GM23338 (cell line): ENCODE results near the gene LRRC34. TPM values are rescaled to one million over a fixed set of nuclear protein-coding genes. Genes with fewer than 3 reads are reported as not detected.

Experiments used
- ATAC-seq: fragments of 200-7000 bp; cut with Tn5 transposase; 3 replicates; pipeline ENCODE4 v1.9.1; 2020
- DNase-seq: peaks from one replicate; pipeline ENCODE4 v3.0.0-alpha.2; 2015; ENCODE audit warnings: low spot score
- H2AFZ ChIP-seq: fragments of 200-600 bp; sonication (generic); 2 replicates; pipeline ENCODE4 v1.8.0; 2016; ENCODE audit warnings: antibody characterized with exemption, mild to moderate bottlenecking, moderate library complexity
- H3F3A ChIP-seq: fragments of 200-600 bp; sonication (generic); replicated peaks from 2 replicates; pipeline ENCODE4 v1.8.0; 2017; ENCODE audit warnings: antibody characterized with exemption, mixed run types, low read depth
- H3K27ac ChIP-seq: fragments of 200-600 bp; sonication (generic); 2 replicates; pipeline ENCODE4 v1.6.1; 2016; ENCODE audit warnings: low read depth
- H3K27me3 ChIP-seq: fragments of 200-600 bp; sonication (generic); 2 replicates; pipeline ENCODE4 v1.8.0; 2016; ENCODE audit warnings: mild to moderate bottlenecking, mixed run types, moderate library complexity; ENCODE audit not compliant: insufficient read depth
- H3K36me3 ChIP-seq: fragments of 200-600 bp; sonication (generic); 2 replicates; pipeline ENCODE4 v1.8.0; 2016; ENCODE audit warnings: mild to moderate bottlenecking; ENCODE audit not compliant: insufficient read depth
- H3K4me1 ChIP-seq: fragments of 200-600 bp; sonication (generic); 2 replicates; pipeline ENCODE4 v1.8.0; 2016; ENCODE audit warnings: mild to moderate bottlenecking, moderate library complexity; ENCODE audit not compliant: insufficient read depth
- H3K4me2 ChIP-seq: fragments of 200-600 bp; sonication (generic); 2 replicates; pipeline ENCODE4 v1.7.1; 2017; ENCODE audit warnings: mixed run types
- H3K4me3 ChIP-seq: fragments of 200-600 bp; sonication (generic); 2 replicates; pipeline ENCODE4 v1.6.1; 2016; ENCODE audit warnings: mixed run types
- H3K79me2 ChIP-seq: fragments of 200-600 bp; sonication (generic); replicated peaks from 2 replicates; pipeline ENCODE4 v1.8.0; 2017; ENCODE audit warnings: mild to moderate bottlenecking; ENCODE audit not compliant: insufficient read depth
- H3K9me2 ChIP-seq: fragments of 200-600 bp; sonication (generic); 2 replicates; pipeline ENCODE4 v1.8.0; 2017; ENCODE audit not compliant: insufficient read depth
- H4K20me1 ChIP-seq: fragments of 200-600 bp; sonication (generic); replicated peaks from 2 replicates; pipeline ENCODE4 v1.8.0; 2017; ENCODE audit warnings: mild to moderate bottlenecking; ENCODE audit not compliant: insufficient read depth
- H3K27ac Mint-ChIP-seq: 2 replicates; pipeline ENCODE4 v1.8.0; 2020; ENCODE audit warnings: inconsistent platforms, mild to moderate bottlenecking, moderate library complexity, mixed read lengths
- H3K27me3 Mint-ChIP-seq: 3 replicates; pipeline ENCODE4 v1.8.0; 2022; ENCODE audit warnings: low read depth, mild to moderate bottlenecking, moderate library complexity, mixed read lengths, inconsistent platforms; ENCODE audit not compliant: insufficient read depth, poor library complexity
- H3K36me3 Mint-ChIP-seq: 3 replicates; pipeline ENCODE4 v1.8.0; 2021; ENCODE audit warnings: low read depth, mild to moderate bottlenecking, inconsistent platforms, moderate library complexity, mixed read lengths
- H3K4me1 Mint-ChIP-seq: 3 replicates; pipeline ENCODE4 v1.8.0; 2020; ENCODE audit warnings: mild to moderate bottlenecking, inconsistent platforms, mixed read lengths
- H3K4me3 Mint-ChIP-seq: 3 replicates; pipeline ENCODE4 v1.8.0; 2021; ENCODE audit warnings: moderate library complexity, mild to moderate bottlenecking, inconsistent platforms, mixed read lengths
- H3K9me3 Mint-ChIP-seq: 3 replicates; pipeline ENCODE4 v1.8.0; 2020; ENCODE audit warnings: moderate library complexity, mild to moderate bottlenecking, inconsistent platforms, mixed read lengths
- CREB1 ChIP-seq: fragments of 250-450 bp; sonication (Bioruptor Pico); IDR thresholded peaks from 2 replicates; pipeline ENCODE4 v1.5.0; 2020; ENCODE audit warnings: low read depth, mild to moderate bottlenecking, moderate library complexity
- EZH2 ChIP-seq: fragments of 200-600 bp; sonication (generic); IDR thresholded peaks from one replicate; pipeline ENCODE4 v1.8.0; 2017; ENCODE audit warnings: antibody characterized with exemption, mild to moderate bottlenecking, low read depth; ENCODE audit not compliant: unreplicated experiment
- EZH2phosphoT487 ChIP-seq: fragments of 200-600 bp; sonication (generic); IDR thresholded peaks from one replicate; pipeline ENCODE4 v1.8.1; 2018; ENCODE audit warnings: antibody characterized with exemption; ENCODE audit not compliant: unreplicated experiment
- NANOG ChIP-seq: IDR thresholded peaks from 2 replicates; pipeline ENCODE4 v1.6.1; 2016; ENCODE audit warnings: antibody characterized with exemption, borderline replicate concordance
- POLR2AphosphoS5 ChIP-seq: IDR thresholded peaks from 2 replicates; pipeline ENCODE4 v1.6.1; 2016; ENCODE audit warnings: antibody characterized with exemption, low read depth
- STAT1 ChIP-seq: IDR thresholded peaks from one replicate; pipeline ENCODE4 v1.6.1; 2016; ENCODE audit warnings: antibody characterized with exemption; ENCODE audit not compliant: unreplicated experiment
- ZNF114 ChIP-seq: fragments of 250-450 bp; sonication (Bioruptor Pico); IDR thresholded peaks from 2 replicates; pipeline ENCODE4 v1.5.0; 2020; ENCODE audit warnings: mild to moderate bottlenecking, moderate library complexity
- ZNF331 ChIP-seq: fragments of 250-450 bp; sonication (Bioruptor Pico); IDR thresholded peaks from 2 replicates; pipeline ENCODE4 v1.5.0; 2020; ENCODE audit warnings: low read depth, mild to moderate bottlenecking, moderate library complexity
- polyA plus RNA-seq: library from polyadenylated mRNA; unstranded; fragments of >200 nt; fragmentation: Nextera tagmentation; extraction: Ambion mirVana; gene quantifications from 2 replicates; pipeline ENCODE4 v1.2.1, GENCODE V29; 2016
- total RNA-seq: library from RNA; depleted of rRNA; stranded (reverse); fragments of >200 nt; shearing (Covaris generic); gene quantifications from 2 replicates; pipeline ENCODE4 v1.2.3, GENCODE V29; 2014
- TF ChIP-seq, protein P1 (sequence below), 2 experiments: fragments of 200-600 bp in 1 of 2; sonication (generic) in 1 of 2; conservative IDR thresholded peaks; 2 replicates each; pipeline versions ENCODE4 v1.5.1 to v1.6.1; 2016 to 2017; ENCODE audit warnings: antibody characterized with exemption in 2 of 2, low read depth in 2 of 2, mild to moderate bottlenecking in 2 of 2, moderate library complexity in 1 of 2
- TF ChIP-seq, protein P2 (sequence below): IDR thresholded peaks from 2 replicates; pipeline ENCODE4 v1.6.1; 2016; ENCODE audit warnings: antibody characterized with exemption
- TF ChIP-seq, protein P3 (sequence below): fragments of 250-450 bp; sonication (Bioruptor Pico); IDR thresholded peaks from 2 replicates; pipeline ENCODE4 v1.5.0; 2020; ENCODE audit warnings: mild to moderate bottlenecking, moderate library complexity

Gene LRRC34
- total and polyA plus RNA-seq, 2 experiments from 2014 or later = 9.1 to 15.7 TPM

DNA sequence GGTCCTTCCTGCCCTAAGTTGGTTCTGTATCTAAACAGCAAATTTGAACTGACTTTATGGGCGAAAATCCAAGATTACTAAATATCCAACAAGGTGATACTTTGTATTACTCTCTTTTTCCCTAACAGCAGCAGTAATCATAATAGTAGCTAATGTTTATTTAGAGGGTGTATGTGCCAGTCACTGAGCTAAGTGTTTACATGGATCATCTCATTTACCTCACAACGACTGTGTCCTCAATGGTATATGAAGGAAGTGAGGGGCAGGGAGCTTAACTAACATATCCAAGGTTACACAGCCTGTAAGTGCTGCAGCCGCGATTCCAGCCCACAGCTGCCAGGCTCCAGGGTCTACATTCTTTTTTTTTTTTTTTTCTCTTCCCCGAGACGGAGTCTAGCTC, 10.3 kb upstream of the LRRC34 start:
- DNase-seq (no peak), ATAC-seq (no peak)
- Histone ChIP-seq H3K4me2 (no peak overlapping the region), H2AFZ (no peak overlapping the region; the same call in 1 of the 2 replicates), H3K27me3 (no peaks in the 10 kb centered on the region), H3F3A (no peaks in the 10 kb centered on the region), H4K20me1 (no peaks in the 10 kb centered on the region), H3K4me1 (no peaks in the 10 kb centered on the region), H3K27ac (no peak overlapping the region), H3K9me2 (no peaks in the 10 kb centered on the region), H3K79me2 (no peaks in the 10 kb centered on the region), H3K36me3 (no peaks in the 10 kb centered on the region), H3K4me3 (no peak overlapping the region)
- Mint-ChIP-seq H3K4me3 (no peak overlapping the region), H3K4me1 (no peaks in the 10 kb centered on the region; the same call in 2 of the 3 replicates), H3K36me3 (no peaks in the 10 kb centered on the region), H3K9me3 (no peaks in the 10 kb centered on the region), H3K27ac (no peak overlapping the region), H3K27me3 (peaks cover 2% of the 10 kb centered on the region)
- TF ChIP-seq NANOG (no peak), POLR2AphosphoS5 (no peak)

DNA sequence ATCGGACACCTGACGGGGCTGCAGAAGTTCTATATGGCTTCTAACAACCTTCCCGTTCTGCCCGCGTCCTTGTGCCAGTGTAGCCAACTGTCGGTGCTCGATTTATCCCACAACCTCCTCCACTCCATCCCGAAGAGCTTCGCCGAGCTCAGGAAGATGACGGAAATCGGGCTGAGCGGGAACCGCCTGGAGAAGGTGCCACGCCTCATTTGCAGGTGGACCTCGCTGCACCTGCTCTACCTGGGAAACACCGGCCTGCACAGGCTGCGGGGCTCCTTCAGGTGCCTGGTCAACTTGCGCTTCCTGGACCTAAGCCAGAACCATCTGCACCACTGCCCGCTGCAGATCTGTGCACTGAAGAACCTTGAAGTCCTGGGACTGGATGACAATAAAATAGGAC, 9.8 kb upstream of the LRRC34 start:
- no peaks in the 10 kb centered on the region; the same call in 2 of the 3 replicates for H3K4me1 Mint-ChIP-seq
- Histone ChIP-seq H3F3A (no peaks in the 10 kb centered on the region), H3K36me3 (no peaks in the 10 kb centered on the region), H2AFZ (peak overlapping the region; percentile 1; the same call in 1 of the 2 replicates), H3K4me2 (no peak overlapping the region), H3K79me2 (no peaks in the 10 kb centered on the region), H3K4me1 (no peaks in the 10 kb centered on the region), H4K20me1 (no peaks in the 10 kb centered on the region), H3K4me3 (no peak overlapping the region), H3K9me2 (no peaks in the 10 kb centered on the region), H3K27me3 (no peaks in the 10 kb centered on the region), H3K27ac (no peak overlapping the region)
- no peaks in the 10 kb centered on the region for H3K9me3 Mint-ChIP-seq
- H3K27ac Mint-ChIP-seq = no peak overlapping the region
- ATAC-seq (no peak), DNase-seq (no peak)
- no peak overlapping the region for H3K4me3 Mint-ChIP-seq
- H3K36me3 Mint-ChIP-seq = no peaks in the 10 kb centered on the region
- peaks cover 2% of the 10 kb centered on the region for H3K27me3 Mint-ChIP-seq
- TF ChIP-seq, protein P1, sequence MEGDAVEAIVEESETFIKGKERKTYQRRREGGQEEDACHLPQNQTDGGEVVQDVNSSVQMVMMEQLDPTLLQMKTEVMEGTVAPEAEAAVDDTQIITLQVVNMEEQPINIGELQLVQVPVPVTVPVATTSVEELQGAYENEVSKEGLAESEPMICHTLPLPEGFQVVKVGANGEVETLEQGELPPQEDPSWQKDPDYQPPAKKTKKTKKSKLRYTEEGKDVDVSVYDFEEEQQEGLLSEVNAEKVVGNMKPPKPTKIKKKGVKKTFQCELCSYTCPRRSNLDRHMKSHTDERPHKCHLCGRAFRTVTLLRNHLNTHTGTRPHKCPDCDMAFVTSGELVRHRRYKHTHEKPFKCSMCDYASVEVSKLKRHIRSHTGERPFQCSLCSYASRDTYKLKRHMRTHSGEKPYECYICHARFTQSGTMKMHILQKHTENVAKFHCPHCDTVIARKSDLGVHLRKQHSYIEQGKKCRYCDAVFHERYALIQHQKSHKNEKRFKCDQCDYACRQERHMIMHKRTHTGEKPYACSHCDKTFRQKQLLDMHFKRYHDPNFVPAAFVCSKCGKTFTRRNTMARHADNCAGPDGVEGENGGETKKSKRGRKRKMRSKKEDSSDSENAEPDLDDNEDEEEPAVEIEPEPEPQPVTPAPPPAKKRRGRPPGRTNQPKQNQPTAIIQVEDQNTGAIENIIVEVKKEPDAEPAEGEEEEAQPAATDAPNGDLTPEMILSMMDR (conservative IDR thresholded peaks at IDR 0.05; ENCODE audit: low read depth in 2 of 2) = no peak
- TF ChIP-seq CREB1 = no peak
- TF ChIP-seq EZH2phosphoT487 = no peak
- TF ChIP-seq ZNF331 (CRISPR knock-in tag) = no peak
- TF ChIP-seq, protein P2, sequence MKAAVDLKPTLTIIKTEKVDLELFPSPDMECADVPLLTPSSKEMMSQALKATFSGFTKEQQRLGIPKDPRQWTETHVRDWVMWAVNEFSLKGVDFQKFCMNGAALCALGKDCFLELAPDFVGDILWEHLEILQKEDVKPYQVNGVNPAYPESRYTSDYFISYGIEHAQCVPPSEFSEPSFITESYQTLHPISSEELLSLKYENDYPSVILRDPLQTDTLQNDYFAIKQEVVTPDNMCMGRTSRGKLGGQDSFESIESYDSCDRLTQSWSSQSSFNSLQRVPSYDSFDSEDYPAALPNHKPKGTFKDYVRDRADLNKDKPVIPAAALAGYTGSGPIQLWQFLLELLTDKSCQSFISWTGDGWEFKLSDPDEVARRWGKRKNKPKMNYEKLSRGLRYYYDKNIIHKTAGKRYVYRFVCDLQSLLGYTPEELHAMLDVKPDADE = no peak
- no peak for TF ChIP-seq STAT1
- no peak for TF ChIP-seq EZH2
- TF ChIP-seq ZNF114 (CRISPR knock-in tag) = no peak
- TF ChIP-seq, protein P3, sequence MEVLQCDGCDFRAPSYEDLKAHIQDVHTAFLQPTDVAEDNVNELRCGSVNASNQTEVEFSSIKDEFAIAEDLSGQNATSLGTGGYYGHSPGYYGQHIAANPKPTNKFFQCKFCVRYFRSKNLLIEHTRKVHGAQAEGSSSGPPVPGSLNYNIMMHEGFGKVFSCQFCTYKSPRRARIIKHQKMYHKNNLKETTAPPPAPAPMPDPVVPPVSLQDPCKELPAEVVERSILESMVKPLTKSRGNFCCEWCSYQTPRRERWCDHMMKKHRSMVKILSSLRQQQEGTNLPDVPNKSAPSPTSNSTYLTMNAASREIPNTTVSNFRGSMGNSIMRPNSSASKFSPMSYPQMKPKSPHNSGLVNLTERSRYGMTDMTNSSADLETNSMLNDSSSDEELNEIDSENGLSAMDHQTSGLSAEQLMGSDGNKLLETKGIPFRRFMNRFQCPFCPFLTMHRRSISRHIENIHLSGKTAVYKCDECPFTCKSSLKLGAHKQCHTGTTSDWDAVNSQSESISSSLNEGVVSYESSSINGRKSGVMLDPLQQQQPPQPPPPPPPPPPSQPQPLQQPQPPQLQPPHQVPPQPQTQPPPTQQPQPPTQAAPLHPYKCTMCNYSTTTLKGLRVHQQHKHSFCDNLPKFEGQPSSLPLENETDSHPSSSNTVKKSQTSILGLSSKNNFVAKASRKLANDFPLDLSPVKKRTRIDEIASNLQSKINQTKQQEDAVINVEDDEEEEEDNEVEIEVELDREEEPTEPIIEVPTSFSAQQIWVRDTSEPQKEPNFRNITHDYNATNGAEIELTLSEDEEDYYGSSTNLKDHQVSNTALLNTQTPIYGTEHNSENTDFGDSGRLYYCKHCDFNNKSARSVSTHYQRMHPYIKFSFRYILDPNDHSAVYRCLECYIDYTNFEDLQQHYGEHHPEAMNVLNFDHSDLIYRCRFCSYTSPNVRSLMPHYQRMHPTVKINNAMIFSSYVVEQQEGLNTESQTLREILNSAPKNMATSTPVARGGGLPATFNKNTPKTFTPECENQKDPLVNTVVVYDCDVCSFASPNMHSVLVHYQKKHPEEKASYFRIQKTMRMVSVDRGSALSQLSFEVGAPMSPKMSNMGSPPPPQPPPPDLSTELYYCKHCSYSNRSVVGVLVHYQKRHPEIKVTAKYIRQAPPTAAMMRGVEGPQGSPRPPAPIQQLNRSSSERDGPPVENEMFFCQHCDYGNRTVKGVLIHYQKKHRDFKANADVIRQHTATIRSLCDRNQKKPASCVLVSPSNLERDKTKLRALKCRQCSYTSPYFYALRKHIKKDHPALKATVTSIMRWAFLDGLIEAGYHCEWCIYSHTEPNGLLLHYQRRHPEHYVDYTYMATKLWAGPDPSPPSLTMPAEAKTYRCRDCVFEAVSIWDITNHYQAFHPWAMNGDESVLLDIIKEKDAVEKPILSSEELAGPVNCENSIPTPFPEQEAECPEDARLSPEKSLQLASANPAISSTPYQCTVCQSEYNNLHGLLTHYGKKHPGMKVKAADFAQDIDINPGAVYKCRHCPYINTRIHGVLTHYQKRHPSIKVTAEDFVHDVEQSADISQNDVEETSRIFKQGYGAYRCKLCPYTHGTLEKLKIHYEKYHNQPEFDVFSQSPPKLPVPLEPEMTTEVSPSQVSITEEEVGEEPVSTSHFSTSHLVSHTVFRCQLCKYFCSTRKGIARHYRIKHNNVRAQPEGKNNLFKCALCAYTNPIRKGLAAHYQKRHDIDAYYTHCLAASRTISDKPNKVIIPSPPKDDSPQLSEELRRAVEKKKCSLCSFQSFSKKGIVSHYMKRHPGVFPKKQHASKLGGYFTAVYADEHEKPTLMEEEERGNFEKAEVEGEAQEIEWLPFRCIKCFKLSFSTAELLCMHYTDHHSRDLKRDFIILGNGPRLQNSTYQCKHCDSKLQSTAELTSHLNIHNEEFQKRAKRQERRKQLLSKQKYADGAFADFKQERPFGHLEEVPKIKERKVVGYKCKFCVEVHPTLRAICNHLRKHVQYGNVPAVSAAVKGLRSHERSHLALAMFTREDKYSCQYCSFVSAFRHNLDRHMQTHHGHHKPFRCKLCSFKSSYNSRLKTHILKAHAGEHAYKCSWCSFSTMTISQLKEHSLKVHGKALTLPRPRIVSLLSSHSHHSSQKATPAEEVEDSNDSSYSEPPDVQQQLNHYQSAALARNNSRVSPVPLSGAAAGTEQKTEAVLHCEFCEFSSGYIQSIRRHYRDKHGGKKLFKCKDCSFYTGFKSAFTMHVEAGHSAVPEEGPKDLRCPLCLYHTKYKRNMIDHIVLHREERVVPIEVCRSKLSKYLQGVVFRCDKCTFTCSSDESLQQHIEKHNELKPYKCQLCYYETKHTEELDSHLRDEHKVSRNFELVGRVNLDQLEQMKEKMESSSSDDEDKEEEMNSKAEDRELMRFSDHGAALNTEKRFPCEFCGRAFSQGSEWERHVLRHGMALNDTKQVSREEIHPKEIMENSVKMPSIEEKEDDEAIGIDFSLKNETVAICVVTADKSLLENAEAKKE (CRISPR knock-in tag) = no peak
